ENCODE measurements around the gene HS3ST3A1. TPM values are rescaled to one million over a fixed set of nuclear protein-coding genes. Genes with fewer than 3 reads are reported as not detected.

Gene HS3ST3A1
- total RNA-seq, 1 donor from 2014 or later, result 8.8 TPM

- Mint-ChIP-seq H3K4me3 (ENCODE audit: unreplicated experiment) (peak overlapping the region; percentile 41), H3K27me3 (ENCODE audit: low read depth) (no peaks in the 10 kb centered on the region), H3K27ac (ENCODE audit: unreplicated experiment) (peak overlapping the region; percentile 84), H3K36me3 (ENCODE audit: low read depth) (no peaks in the 10 kb centered on the region), H3K4me1 (ENCODE audit: low read depth) (peaks cover 96% of the 10 kb centered on the region), H3K9me3 (ENCODE audit: low read depth) (no peaks in the 10 kb centered on the region)
- no peak for DNase-seq (ENCODE audit: low spot score)
- TF ChIP-seq CTCF (IDR thresholded peaks at IDR 0.05), result peak; percentile 98
These were observed 6.7 kb downstream of the HS3ST3A1 start for GRCh38 chr17:13594762-13595598.

- H3K9me3 Mint-ChIP-seq (ENCODE audit: low read depth), result no peaks in the 10 kb centered on the region
- no peak overlapping the region for H3K4me3 Mint-ChIP-seq (ENCODE audit: unreplicated experiment)
- no peaks in the 10 kb centered on the region for H3K36me3 Mint-ChIP-seq (ENCODE audit: low read depth)
- TF ChIP-seq CTCF (IDR thresholded peaks at IDR 0.05), result no peak
- no peaks in the 10 kb centered on the region for H3K27me3 Mint-ChIP-seq (ENCODE audit: low read depth)
- peaks cover 95% of the 10 kb centered on the region for H3K4me1 Mint-ChIP-seq (ENCODE audit: low read depth)
- H3K27ac Mint-ChIP-seq (ENCODE audit: unreplicated experiment), result peak overlapping the region; percentile 84
- no peak for DNase-seq (ENCODE audit: low spot score)
These were observed 7.4 kb downstream of the HS3ST3A1 start for GRCh38 chr17:13594310-13594709.

- Mint-ChIP-seq H3K9me3 (ENCODE audit: low read depth) (no peaks in the 10 kb centered on the region), H3K27me3 (ENCODE audit: low read depth) (no peaks in the 10 kb centered on the region), H3K27ac (ENCODE audit: unreplicated experiment) (peak overlapping the region; percentile 84), H3K36me3 (ENCODE audit: low read depth) (no peaks in the 10 kb centered on the region), H3K4me3 (ENCODE audit: unreplicated experiment) (no peak overlapping the region), H3K4me1 (ENCODE audit: low read depth) (peaks cover 95% of the 10 kb centered on the region)
- no peak for DNase-seq (ENCODE audit: low spot score)
- TF ChIP-seq CTCF (IDR thresholded peaks at IDR 0.05), result no peak
These were observed 8.0 kb downstream of the HS3ST3A1 start for GRCh38 chr17:13593757-13594156.

GRCh38 chr17:13593021-13593751 is 8.5 kb downstream of the HS3ST3A1 start:
- no peaks in the 10 kb centered on the region for H3K9me3 Mint-ChIP-seq (ENCODE audit: low read depth)
- peak overlapping the region; percentile 84 for H3K27ac Mint-ChIP-seq (ENCODE audit: unreplicated experiment)
- no peak for DNase-seq (ENCODE audit: low spot score)
- H3K36me3 Mint-ChIP-seq (ENCODE audit: low read depth), result no peaks in the 10 kb centered on the region
- no peaks in the 10 kb centered on the region for H3K27me3 Mint-ChIP-seq (ENCODE audit: low read depth)
- peaks cover 95% of the 10 kb centered on the region for H3K4me1 Mint-ChIP-seq (ENCODE audit: low read depth)
- TF ChIP-seq CTCF (IDR thresholded peaks at IDR 0.05), result no peak
- no peak overlapping the region for H3K4me3 Mint-ChIP-seq (ENCODE audit: unreplicated experiment)

- Mint-ChIP-seq H3K27me3 (ENCODE audit: low read depth) (no peaks in the 10 kb centered on the region), H3K4me1 (ENCODE audit: low read depth) (peaks cover 94% of the 10 kb centered on the region), H3K36me3 (ENCODE audit: low read depth) (no peaks in the 10 kb centered on the region)
These were observed 9.3 kb downstream of the HS3ST3A1 start for GRCh38 chr17:13592427-13592826.

More at GRCh38 chr17:13592427-13592826, 9.3 kb downstream of the HS3ST3A1 start:
- H3K9me3 Mint-ChIP-seq (ENCODE audit: low read depth), result no peaks in the 10 kb centered on the region
- peak overlapping the region; percentile 35 for H3K4me3 Mint-ChIP-seq (ENCODE audit: unreplicated experiment)
- DNase-seq (ENCODE audit: low spot score), result no peak
- peak overlapping the region; percentile 81 for H3K27ac Mint-ChIP-seq (ENCODE audit: unreplicated experiment)
- no peak for TF ChIP-seq CTCF (IDR thresholded peaks at IDR 0.05)
